Measurements from ENCODE around the gene CSK.

Gene CSK

DNA sequence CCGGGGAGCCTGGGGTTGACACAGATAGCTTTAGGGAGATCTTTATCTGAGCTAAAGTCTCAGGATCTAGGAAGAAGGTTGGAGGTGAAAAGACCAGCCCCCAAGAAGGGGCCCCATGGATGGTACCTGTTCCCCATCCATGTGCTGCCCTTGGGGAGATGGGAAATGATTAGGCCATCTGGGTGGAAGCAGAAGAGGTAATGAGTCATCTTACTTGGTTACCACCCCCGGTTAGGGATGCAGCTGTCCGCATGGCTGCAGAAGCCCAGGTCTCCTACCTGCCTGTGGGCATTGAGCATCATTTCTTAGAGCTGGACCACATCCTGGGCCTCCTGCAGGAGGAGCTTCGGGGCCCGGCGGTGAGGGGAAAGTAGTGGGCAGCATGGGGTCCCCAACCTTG lies 41.4 kb downstream of the CSK start:
- no peak overlapping the region for H3K27ac ChIP-seq
- TF ChIP-seq, protein P1, sequence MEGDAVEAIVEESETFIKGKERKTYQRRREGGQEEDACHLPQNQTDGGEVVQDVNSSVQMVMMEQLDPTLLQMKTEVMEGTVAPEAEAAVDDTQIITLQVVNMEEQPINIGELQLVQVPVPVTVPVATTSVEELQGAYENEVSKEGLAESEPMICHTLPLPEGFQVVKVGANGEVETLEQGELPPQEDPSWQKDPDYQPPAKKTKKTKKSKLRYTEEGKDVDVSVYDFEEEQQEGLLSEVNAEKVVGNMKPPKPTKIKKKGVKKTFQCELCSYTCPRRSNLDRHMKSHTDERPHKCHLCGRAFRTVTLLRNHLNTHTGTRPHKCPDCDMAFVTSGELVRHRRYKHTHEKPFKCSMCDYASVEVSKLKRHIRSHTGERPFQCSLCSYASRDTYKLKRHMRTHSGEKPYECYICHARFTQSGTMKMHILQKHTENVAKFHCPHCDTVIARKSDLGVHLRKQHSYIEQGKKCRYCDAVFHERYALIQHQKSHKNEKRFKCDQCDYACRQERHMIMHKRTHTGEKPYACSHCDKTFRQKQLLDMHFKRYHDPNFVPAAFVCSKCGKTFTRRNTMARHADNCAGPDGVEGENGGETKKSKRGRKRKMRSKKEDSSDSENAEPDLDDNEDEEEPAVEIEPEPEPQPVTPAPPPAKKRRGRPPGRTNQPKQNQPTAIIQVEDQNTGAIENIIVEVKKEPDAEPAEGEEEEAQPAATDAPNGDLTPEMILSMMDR (conservative IDR thresholded peaks at IDR 0.05) = no peak
- TF ChIP-seq ZFX (IDR thresholded peaks at IDR 0.05) = no peak

- H3K27ac ChIP-seq = no peak overlapping the region
- TF ChIP-seq, protein P1 (conservative IDR thresholded peaks at IDR 0.05) = no peak
Observed at GRCh38 chr15:74824976-74825375, 43.1 kb downstream of the CSK start.

GRCh38 chr15:74825866-74826265 lies 44.0 kb downstream of the CSK start:
- TF ChIP-seq ZFX (IDR thresholded peaks at IDR 0.05) = no peak
- TF ChIP-seq, protein P1 (conservative IDR thresholded peaks at IDR 0.05) = no peak

GRCh38 chr15:74826364-74826819 lies 44.5 kb downstream of the CSK start, which contains the start of gene CPLX3:
Gene CPLX3 (plus strand): TSS chr15:74826627. CDS start chr15:74826704, 77 bp downstream.
- TF ChIP-seq, protein P1 (conservative IDR thresholded peaks at IDR 0.05) = no peak
- TF ChIP-seq ZFX (IDR thresholded peaks at IDR 0.05) = no peak
- no peak within 1 kb of the TSS for H3K27ac ChIP-seq

More at GRCh38 chr15:74825866-74826265, 44.0 kb downstream of the CSK start:
- H3K27ac ChIP-seq = no peak overlapping the region

DNA sequence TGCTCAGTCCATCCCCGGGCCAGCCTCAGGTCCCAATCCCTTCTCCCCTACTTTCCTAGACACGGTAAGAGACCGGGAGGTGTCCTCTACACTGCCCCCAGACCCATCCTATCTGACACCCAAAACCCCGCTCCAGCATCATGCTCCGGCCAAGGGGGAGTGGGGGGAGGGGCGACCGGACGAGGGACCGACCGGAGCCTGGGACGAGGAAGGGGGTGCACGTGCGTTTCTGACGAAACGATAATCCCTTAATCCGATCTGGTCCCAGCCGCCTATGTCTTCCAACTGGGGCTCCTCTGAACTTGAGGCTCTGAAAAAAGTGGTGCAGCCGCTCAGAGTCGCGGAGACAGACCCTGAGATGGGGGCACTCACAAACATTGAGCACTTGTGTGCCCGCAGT lies 45.0 kb downstream of the CSK start:
- H3K27ac ChIP-seq = no peak overlapping the region
- no peak for TF ChIP-seq ZFX (IDR thresholded peaks at IDR 0.05)
- TF ChIP-seq, protein P1 (conservative IDR thresholded peaks at IDR 0.05) = no peak

DNA sequence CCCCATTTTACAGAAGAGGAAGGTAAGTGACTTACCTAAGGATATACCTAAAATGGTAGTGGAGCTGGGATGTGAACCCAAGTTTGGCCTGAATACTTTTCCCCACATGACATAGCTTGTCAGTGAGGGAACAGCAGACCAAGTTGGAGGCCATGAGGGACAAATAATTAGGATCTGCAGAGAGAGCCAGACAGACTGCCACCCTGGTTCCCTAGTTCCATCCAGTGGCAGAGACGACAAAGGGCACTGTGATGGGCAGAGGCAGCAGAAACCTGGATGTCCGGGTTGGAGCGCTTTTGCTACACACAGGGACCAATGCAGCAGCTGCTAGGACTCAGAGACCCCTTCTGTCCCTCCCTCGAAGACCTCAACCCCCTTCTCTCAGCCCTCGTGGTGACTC lies 45.7 kb downstream of the CSK start:
- no peak for TF ChIP-seq ZFX (IDR thresholded peaks at IDR 0.05)
- TF ChIP-seq, protein P1 (conservative IDR thresholded peaks at IDR 0.05) = no peak
- no peak overlapping the region for H3K27ac ChIP-seq

DNA sequence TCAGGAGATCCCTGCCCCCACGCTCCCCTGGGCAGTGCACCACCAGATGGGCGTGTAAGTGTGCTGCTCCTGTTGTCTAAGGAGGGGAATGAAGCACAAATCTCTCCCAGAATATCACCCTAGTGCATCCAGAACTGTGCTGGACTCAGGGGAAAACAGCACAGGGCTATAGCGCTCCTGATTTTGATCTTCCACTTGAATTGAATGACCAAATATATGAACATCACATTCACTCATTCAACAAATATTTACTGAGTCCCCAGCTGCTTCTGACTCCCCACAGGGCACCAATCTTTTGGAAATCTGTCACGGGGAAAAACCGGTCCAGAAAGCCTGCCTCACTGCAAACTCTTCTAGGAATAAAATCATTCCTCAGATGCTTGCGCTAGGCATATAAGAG lies 47.0 kb downstream of the CSK start:
- no peak overlapping the region for H3K27ac ChIP-seq
- TF ChIP-seq, protein P1 (conservative IDR thresholded peaks at IDR 0.05) = no peak
- TF ChIP-seq ZFX (IDR thresholded peaks at IDR 0.05) = no peak
